DOHH2 (cell line): ENCODE results near the gene GOLGA1.

Experiments
- EZH2phosphoT487 ChIP-seq: fragments of 200-600 bp; sonication (generic); IDR thresholded peaks from 2 replicates; pipeline ENCODE4 v1.6.1; 2017; ENCODE audit warnings: borderline replicate concordance, mild to moderate bottlenecking, antibody characterized with exemption, low read length, moderate library complexity, mixed read lengths
- TF ChIP-seq, protein P1 (sequence below): fragments of 200-600 bp; sonication (generic); IDR thresholded peaks from one replicate; pipeline ENCODE4 v1.5.1; 2014; ENCODE audit warnings: antibody characterized with exemption, mild to moderate bottlenecking, low read depth, low read length; ENCODE audit not compliant: poor library complexity, severe bottlenecking

DNA sequence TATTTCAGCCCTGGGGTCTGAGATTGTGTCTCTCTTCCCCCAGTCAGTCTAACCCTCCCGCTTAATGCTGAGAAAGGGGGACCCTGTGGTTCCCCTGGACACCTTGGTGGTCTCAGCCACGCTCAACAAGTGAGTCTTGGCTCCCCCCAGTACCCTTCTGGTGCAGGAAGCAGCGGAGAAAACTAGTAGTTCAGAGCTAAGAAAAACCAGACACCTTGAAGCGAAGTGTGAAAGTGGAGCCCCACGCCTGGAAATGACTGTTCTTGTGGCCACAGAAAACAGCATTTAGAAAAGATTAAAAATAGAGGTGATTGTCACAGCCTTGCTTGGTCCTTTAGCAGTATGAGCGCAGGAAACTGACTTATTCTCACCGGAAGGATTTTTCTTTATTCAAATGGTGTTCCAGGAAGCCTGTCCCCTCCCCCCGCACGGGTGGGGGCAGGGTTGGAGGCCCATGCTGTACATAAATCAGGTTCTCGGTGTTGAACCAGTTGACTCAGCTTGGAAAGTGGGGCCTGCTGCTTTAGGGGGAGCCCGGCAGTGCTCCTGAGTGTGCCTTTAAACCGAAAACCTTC, 70.8 kb downstream of the GOLGA1 start:
- TF ChIP-seq, protein P1, sequence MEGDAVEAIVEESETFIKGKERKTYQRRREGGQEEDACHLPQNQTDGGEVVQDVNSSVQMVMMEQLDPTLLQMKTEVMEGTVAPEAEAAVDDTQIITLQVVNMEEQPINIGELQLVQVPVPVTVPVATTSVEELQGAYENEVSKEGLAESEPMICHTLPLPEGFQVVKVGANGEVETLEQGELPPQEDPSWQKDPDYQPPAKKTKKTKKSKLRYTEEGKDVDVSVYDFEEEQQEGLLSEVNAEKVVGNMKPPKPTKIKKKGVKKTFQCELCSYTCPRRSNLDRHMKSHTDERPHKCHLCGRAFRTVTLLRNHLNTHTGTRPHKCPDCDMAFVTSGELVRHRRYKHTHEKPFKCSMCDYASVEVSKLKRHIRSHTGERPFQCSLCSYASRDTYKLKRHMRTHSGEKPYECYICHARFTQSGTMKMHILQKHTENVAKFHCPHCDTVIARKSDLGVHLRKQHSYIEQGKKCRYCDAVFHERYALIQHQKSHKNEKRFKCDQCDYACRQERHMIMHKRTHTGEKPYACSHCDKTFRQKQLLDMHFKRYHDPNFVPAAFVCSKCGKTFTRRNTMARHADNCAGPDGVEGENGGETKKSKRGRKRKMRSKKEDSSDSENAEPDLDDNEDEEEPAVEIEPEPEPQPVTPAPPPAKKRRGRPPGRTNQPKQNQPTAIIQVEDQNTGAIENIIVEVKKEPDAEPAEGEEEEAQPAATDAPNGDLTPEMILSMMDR: no peak
- no peak for TF ChIP-seq EZH2phosphoT487
